Endothelial cell (in vitro differentiated cells): ENCODE results near the gene CDK5RAP3. TPM values are rescaled to one million over a fixed set of nuclear protein-coding genes. Genes with fewer than 3 reads are reported as not detected.

Experiments used
- DNase-seq: peaks from one replicate; pipeline ENCODE4 v3.0.0; 2021; ENCODE audit warnings: low spot score
- H3K27ac Mint-ChIP-seq: one replicate; pipeline ENCODE4 v1.8.0; 2021; ENCODE audit warnings: mixed read lengths, inconsistent platforms; ENCODE audit not compliant: unreplicated experiment
- H3K27me3 Mint-ChIP-seq: one replicate; pipeline ENCODE4 v1.8.0; 2021; ENCODE audit warnings: mild to moderate bottlenecking, moderate library complexity, mixed read lengths, inconsistent platforms; ENCODE audit not compliant: unreplicated experiment
- H3K36me3 Mint-ChIP-seq: one replicate; pipeline ENCODE4 v1.8.0; 2021; ENCODE audit warnings: mild to moderate bottlenecking, low read depth, mixed read lengths, inconsistent platforms; ENCODE audit not compliant: unreplicated experiment
- H3K4me1 Mint-ChIP-seq: one replicate; pipeline ENCODE4 v1.8.0; 2021; ENCODE audit warnings: mild to moderate bottlenecking, mixed read lengths, inconsistent platforms; ENCODE audit not compliant: unreplicated experiment
- H3K4me3 Mint-ChIP-seq: one replicate; pipeline ENCODE4 v1.8.0; 2021; ENCODE audit warnings: mild to moderate bottlenecking, mixed read lengths, inconsistent platforms; ENCODE audit not compliant: unreplicated experiment
- H3K9me3 Mint-ChIP-seq: one replicate; pipeline ENCODE4 v1.8.0; 2021; ENCODE audit warnings: mixed read lengths, inconsistent platforms; ENCODE audit not compliant: unreplicated experiment
- total RNA-seq: library from RNA; stranded (reverse); fragmentation: NEBNext Ultra II Directional; extraction: Animal tissue kit (Norgen Biotek cat#: 25700); gene quantifications from one replicate; pipeline ENCODE4 v1.2.1, GENCODE V29; 2021; ENCODE audit not compliant: unreplicated experiment
- TF ChIP-seq, protein P1 (sequence below): fragments of 200-600 bp; sonication (generic); IDR thresholded peaks from one replicate; pipeline ENCODE4 v1.5.0; 2021; ENCODE audit warnings: antibody characterized with exemption; ENCODE audit not compliant: unreplicated experiment

CDK5RAP3 gene
- total RNA-seq, 1 donor from 2014 or later, result 156 TPM

DNA sequence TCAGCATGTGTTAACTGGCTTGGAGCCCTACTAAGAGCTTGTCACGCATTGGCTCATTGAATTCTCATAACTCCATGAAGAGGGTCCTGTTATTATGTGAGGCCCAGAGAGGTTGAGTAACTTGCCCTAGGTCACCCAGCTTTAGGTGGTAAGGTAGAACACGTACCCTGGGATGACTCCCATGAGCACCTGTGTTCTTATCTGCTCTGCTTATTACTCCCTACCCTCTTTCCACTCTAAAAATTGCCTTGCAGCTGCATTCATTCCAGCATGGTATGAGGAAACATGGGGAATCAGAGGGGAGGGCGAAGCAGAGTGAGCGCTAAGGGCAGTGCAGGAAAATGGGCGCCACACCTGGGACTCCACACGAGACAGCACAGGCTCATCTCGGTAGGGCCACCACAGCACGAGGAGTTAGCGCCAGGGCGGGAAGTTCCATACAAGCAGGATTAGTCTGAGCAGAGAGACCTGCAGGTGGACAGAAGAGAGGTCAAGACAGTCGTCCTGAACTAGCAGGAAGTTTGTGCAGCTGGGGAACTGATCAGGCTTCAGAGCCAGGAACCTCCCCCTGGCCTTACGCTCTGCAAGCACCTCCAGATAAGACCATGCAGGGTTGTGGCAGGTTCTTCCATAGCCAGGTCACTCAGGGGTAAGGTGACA is 56.5 kb downstream of the CDK5RAP3 start:
- no peak overlapping the region for H3K4me3 Mint-ChIP-seq
- no peak for DNase-seq
- peaks cover 12% of the 10 kb centered on the region for H3K4me1 Mint-ChIP-seq
- H3K27me3 Mint-ChIP-seq, result peaks cover 9% of the 10 kb centered on the region
- no peak overlapping the region for H3K27ac Mint-ChIP-seq
- H3K36me3 Mint-ChIP-seq, result no peaks in the 10 kb centered on the region
- TF ChIP-seq, protein P1, sequence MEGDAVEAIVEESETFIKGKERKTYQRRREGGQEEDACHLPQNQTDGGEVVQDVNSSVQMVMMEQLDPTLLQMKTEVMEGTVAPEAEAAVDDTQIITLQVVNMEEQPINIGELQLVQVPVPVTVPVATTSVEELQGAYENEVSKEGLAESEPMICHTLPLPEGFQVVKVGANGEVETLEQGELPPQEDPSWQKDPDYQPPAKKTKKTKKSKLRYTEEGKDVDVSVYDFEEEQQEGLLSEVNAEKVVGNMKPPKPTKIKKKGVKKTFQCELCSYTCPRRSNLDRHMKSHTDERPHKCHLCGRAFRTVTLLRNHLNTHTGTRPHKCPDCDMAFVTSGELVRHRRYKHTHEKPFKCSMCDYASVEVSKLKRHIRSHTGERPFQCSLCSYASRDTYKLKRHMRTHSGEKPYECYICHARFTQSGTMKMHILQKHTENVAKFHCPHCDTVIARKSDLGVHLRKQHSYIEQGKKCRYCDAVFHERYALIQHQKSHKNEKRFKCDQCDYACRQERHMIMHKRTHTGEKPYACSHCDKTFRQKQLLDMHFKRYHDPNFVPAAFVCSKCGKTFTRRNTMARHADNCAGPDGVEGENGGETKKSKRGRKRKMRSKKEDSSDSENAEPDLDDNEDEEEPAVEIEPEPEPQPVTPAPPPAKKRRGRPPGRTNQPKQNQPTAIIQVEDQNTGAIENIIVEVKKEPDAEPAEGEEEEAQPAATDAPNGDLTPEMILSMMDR, result no peak
- no peaks in the 10 kb centered on the region for H3K9me3 Mint-ChIP-seq

DNA sequence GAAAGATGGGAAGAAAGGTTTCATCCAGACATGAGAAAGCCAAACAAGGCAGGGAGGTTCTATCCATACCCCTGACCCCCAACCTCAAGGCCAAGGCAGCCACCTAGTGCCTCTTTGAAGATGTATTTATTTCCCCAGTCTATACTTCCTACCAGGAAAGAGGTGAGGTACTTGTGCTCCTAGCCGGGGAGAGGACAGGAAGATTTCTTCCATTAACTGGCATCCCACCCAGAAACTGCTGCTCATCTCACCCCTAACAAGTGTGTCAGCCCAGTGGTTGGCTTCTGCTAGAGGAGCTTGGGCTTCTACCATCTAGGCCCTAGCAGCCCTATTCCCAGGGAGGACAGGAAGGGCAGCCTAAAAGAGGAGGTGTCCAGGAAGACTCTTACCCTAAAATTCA is 57.8 kb downstream of the CDK5RAP3 start:
- TF ChIP-seq, protein P1, result no peak
- no peak overlapping the region for H3K4me3 Mint-ChIP-seq
- H3K27ac Mint-ChIP-seq, result no peak overlapping the region
- peaks cover 12% of the 10 kb centered on the region for H3K27me3 Mint-ChIP-seq
- H3K4me1 Mint-ChIP-seq, result peaks cover 12% of the 10 kb centered on the region
- H3K9me3 Mint-ChIP-seq, result no peaks in the 10 kb centered on the region
- DNase-seq, result no peak
- no peaks in the 10 kb centered on the region for H3K36me3 Mint-ChIP-seq

DNA sequence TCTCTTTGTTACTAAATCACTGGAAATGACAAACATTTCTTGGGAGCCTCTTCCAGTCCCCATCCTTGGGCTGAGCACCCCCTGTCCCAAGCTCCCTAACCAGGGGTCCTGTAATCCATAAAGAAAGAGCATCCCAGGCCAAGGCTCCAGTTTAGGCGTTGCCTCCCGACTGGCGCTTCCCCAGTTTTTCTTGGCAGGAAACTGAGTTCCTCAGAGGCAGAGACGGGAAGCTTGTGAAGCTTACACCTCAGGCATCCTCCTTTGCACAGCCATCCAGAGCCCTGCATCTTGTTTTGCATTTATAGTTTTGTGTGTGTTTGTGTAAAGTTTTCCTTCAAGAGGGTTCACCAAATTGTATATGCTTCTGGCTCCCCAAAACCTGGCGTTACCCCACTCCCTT is 59.6 kb downstream of the CDK5RAP3 start:
- peaks cover 9% of the 10 kb centered on the region for H3K27me3 Mint-ChIP-seq
- peaks cover 7% of the 10 kb centered on the region for H3K4me1 Mint-ChIP-seq
- H3K4me3 Mint-ChIP-seq, result no peak overlapping the region
- H3K27ac Mint-ChIP-seq, result no peak overlapping the region
- no peaks in the 10 kb centered on the region for H3K36me3 Mint-ChIP-seq
- TF ChIP-seq, protein P1, result no peak
- DNase-seq, result no peak
- H3K9me3 Mint-ChIP-seq, result no peaks in the 10 kb centered on the region

Other genes with a start within 250 kb of the CDK5RAP3 start
- 0.21 TPM for gene TBX21, start 237.9 kb upstream of the CDK5RAP3 start, total RNA-seq
- gene OSBPL7, start 149.3 kb upstream of the CDK5RAP3 start, total RNA-seq, result 28.0 TPM
- gene MRPL10, start 139.6 kb upstream of the CDK5RAP3 start, total RNA-seq, result 56.3 TPM
- 1.0 TPM for gene LRRC46, start 139.4 kb upstream of the CDK5RAP3 start, total RNA-seq
- gene SCRN2, start 129.8 kb upstream of the CDK5RAP3 start, total RNA-seq, result 44.8 TPM
- 30.7 TPM for gene SP6, start 120.0 kb upstream of the CDK5RAP3 start, total RNA-seq
- gene SP2, start 74.9 kb upstream of the CDK5RAP3 start, total RNA-seq, result 12.4 TPM
- gene PNPO, start 29.5 kb upstream of the CDK5RAP3 start, total RNA-seq, result 16.4 TPM
- not detected for gene PRR15L, start 13.2 kb upstream of the CDK5RAP3 start, total RNA-seq
- not detected for gene COPZ2, start 66.7 kb downstream of the CDK5RAP3 start, total RNA-seq
- 243 TPM for gene NFE2L1, start 77.2 kb downstream of the CDK5RAP3 start, total RNA-seq
- 91.1 TPM for gene CBX1, start 130.4 kb downstream of the CDK5RAP3 start, total RNA-seq
- gene SNX11, start 136.7 kb downstream of the CDK5RAP3 start, total RNA-seq, result 16.6 TPM